Measurements from ENCODE around the gene SMIM12.
"Not testable (repeated sequence)": the region's sequence is repeated elsewhere in the genome, so short reads cannot be mapped to it uniquely, and the experiment has no call there.

Gene SMIM12

GRCh38 chr1:34842073-34842472 is 17.5 kb downstream of the SMIM12 start:
- no peak for DNase-seq

- no peak for DNase-seq
Observed at GRCh38 chr1:34840426-34840825, 19.1 kb downstream of the SMIM12 start.

GRCh38 chr1:34839526-34840305 is 19.8 kb downstream of the SMIM12 start:
- DNase-seq = no peak

GRCh38 chr1:34833711-34834110 is 25.8 kb downstream of the SMIM12 start:
- no peak for DNase-seq

GRCh38 chr1:34831721-34832246 is 27.8 kb downstream of the SMIM12 start:
- DNase-seq = no peak

GRCh38 chr1:34829250-34829649 is 30.3 kb downstream of the SMIM12 start:
- DNase-seq = no peak

- DNase-seq = no peak
Observed at GRCh38 chr1:34828611-34829010, 30.9 kb downstream of the SMIM12 start.

GRCh38 chr1:34827341-34827941 is 32.1 kb downstream of the SMIM12 start:
- DNase-seq = no peak

GRCh38 chr1:34825455-34826091 is 34.0 kb downstream of the SMIM12 start:
- DNase-seq = no peak

GRCh38 chr1:34824817-34825454 is 34.6 kb downstream of the SMIM12 start:
- DNase-seq = no peak

- no peak for DNase-seq
Observed at GRCh38 chr1:34822202-34822601, 37.3 kb downstream of the SMIM12 start.

GRCh38 chr1:34818862-34819261 is 40.7 kb downstream of the SMIM12 start:
- not testable (repeated sequence) for DNase-seq

GRCh38 chr1:34816778-34817177 is 42.8 kb downstream of the SMIM12 start:
- DNase-seq = no peak

GRCh38 chr1:34816332-34816731 is 43.2 kb downstream of the SMIM12 start:
- DNase-seq = no peak

GRCh38 chr1:34810781-34811180 is 48.8 kb downstream of the SMIM12 start:
- DNase-seq = not testable (repeated sequence)

- no peak for DNase-seq
Observed at GRCh38 chr1:34808051-34808810, 51.3 kb downstream of the SMIM12 start.

- no peak for DNase-seq
Observed at GRCh38 chr1:34806396-34806795, 53.2 kb downstream of the SMIM12 start.

- no peak for DNase-seq
Observed at GRCh38 chr1:34803770-34804169, 55.8 kb downstream of the SMIM12 start.
